Esophagus squamous epithelium (tissue), 4 donors: ENCODE measurements around the gene OGFOD2.

Source experiments
- CTCF ChIP-seq, 6 experiments: fragments of 450-650 bp in 4 of 6; fragments of 200-600 bp in 2 of 6; sonication (generic) in 2 of 6; IDR thresholded peaks; one replicate each; pipeline ENCODE4 v1.5.1; 2016 to 2019; ENCODE audit warnings: antibody characterized with exemption in 6 of 6, mild to moderate bottlenecking in 4 of 6, moderate library complexity in 4 of 6
- POLR2A ChIP-seq, 4 donors: fragments of 450-650 bp; IDR thresholded peaks; one replicate each; pipeline ENCODE4 v1.6.1; 2017; ENCODE audit warnings: antibody characterized with exemption in 4 of 4, mild to moderate bottlenecking in 4 of 4, moderate library complexity in 3 of 4

DNA sequence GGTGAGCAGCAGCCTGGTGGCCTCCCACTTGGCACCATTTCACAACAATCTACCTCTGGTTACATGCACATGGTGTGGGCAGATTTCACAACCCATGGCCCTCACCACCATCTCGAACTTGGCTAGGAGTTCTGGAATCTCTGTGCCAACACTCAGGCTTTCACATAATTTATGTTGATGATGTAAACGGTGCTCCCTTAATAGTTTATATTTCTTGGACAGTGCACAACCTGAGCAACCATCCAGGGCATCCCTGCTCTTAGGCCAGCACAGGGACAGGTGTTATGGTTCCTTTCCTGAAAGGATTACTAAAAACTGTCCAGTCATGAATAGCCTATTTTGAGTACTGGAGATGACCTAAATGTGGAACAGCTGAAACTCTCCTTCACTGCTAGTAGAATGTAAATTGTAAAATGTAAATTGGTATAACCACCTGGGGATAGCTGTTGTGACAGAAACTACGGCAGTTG is 37.4 kb upstream of the OGFOD2 start:
- TF ChIP-seq CTCF (IDR thresholded peaks at IDR 0.05) (no peak), POLR2A (IDR thresholded peaks at IDR 0.05) (no peak)
